CD4-positive, alpha-beta T cell treated with Interleukin-1 beta for 1 hour (primary cell): Measurements from ENCODE around the gene LMBRD1.
"Not testable (repeated sequence)": the region's sequence is repeated elsewhere in the genome, so short reads cannot be mapped to it uniquely, and the experiment has no call there.

Experiments used
- DNase-seq, 2 donors: peaks; one replicate each; pipeline ENCODE4 v3.0.0-alpha.2; 2020 to 2022

LMBRD1 gene

GRCh38 chr6:69796642-69797390, at the start of gene LMBRD1:
Gene LMBRD1, minus strand, starts transcription at chr6:69797010. Its CDS starts 129 bp downstream, at chr6:69796881.
- DNase-seq, result peak; percentile 98 to 99

GRCh38 chr6:69846312-69846711, 49.5 kb upstream of the LMBRD1 start:
- no peak for DNase-seq

GRCh38 chr6:69843189-69843588, 46.4 kb upstream of the LMBRD1 start:
- no peak for DNase-seq

GRCh38 chr6:69841862-69842261, 45.1 kb upstream of the LMBRD1 start:
- DNase-seq, result no peak

GRCh38 chr6:69835414-69836179, 38.8 kb upstream of the LMBRD1 start:
- peak in 1 of 2 donors; percentile 36 for DNase-seq

GRCh38 chr6:69832558-69832957, 35.7 kb upstream of the LMBRD1 start:
- DNase-seq, result no peak

- DNase-seq, result no peak
These were observed 30.6 kb upstream of the LMBRD1 start for GRCh38 chr6:69827276-69827893.

- no peak for DNase-seq
These were observed 29.1 kb upstream of the LMBRD1 start for GRCh38 chr6:69825904-69826303.

- DNase-seq, result not testable (repeated sequence)
These were observed 27.5 kb upstream of the LMBRD1 start for GRCh38 chr6:69824355-69824754.

- DNase-seq, result no peak
These were observed 23.6 kb upstream of the LMBRD1 start for GRCh38 chr6:69820438-69820837.

- no peak for DNase-seq
These were observed 23.2 kb upstream of the LMBRD1 start for GRCh38 chr6:69820018-69820417.

- no peak for DNase-seq
These were observed 22.3 kb upstream of the LMBRD1 start for GRCh38 chr6:69819138-69819537.

- no peak for DNase-seq
These were observed 21.6 kb upstream of the LMBRD1 start for GRCh38 chr6:69818223-69818930.

- DNase-seq, result no peak
These were observed 20.5 kb upstream of the LMBRD1 start for GRCh38 chr6:69817358-69817757.

- peak in 1 of 2 donors; percentile 35 for DNase-seq
These were observed 19.8 kb upstream of the LMBRD1 start for GRCh38 chr6:69816569-69816968.

- peak in 1 of 2 donors; percentile 24 for DNase-seq
These were observed 19.2 kb upstream of the LMBRD1 start for GRCh38 chr6:69816026-69816425.

- peak in 1 of 2 donors; percentile 27 for DNase-seq
These were observed 16.7 kb upstream of the LMBRD1 start for GRCh38 chr6:69813508-69813907.

- no peak for DNase-seq
These were observed 16.1 kb upstream of the LMBRD1 start for GRCh38 chr6:69812746-69813427.

- no peak for DNase-seq
These were observed 6.2 kb upstream of the LMBRD1 start for GRCh38 chr6:69802995-69803394.

GRCh38 chr6:69801711-69802110, 4.9 kb upstream of the LMBRD1 start:
- DNase-seq, result no peak

- DNase-seq, result no peak
These were observed 4.4 kb upstream of the LMBRD1 start for GRCh38 chr6:69801225-69801624.

- not testable (repeated sequence) for DNase-seq
These were observed 2.0 kb upstream of the LMBRD1 start for GRCh38 chr6:69798796-69799195.
